CD1c-positive myeloid dendritic cell (primary cell): ENCODE results near the gene ZNF594.
"Not testable (repeated sequence)": the region's sequence is repeated elsewhere in the genome, so short reads cannot be mapped to it uniquely, and the experiment has no call there.

Experiments
- DNase-seq: peaks from one replicate; pipeline ENCODE4 v3.0.0-alpha.2; 2016; ENCODE audit errors: extremely low spot score

ZNF594 gene

GRCh38 chr17:5201011-5201410, 9.3 kb upstream of the ZNF594 start:
- DNase-seq, result no peak

GRCh38 chr17:5200360-5200759, 8.7 kb upstream of the ZNF594 start:
- DNase-seq, result no peak

- no peak for DNase-seq
These were observed 6.8 kb upstream of the ZNF594 start for GRCh38 chr17:5198472-5198871.

- DNase-seq, result no peak
These were observed 2.7 kb upstream of the ZNF594 start for GRCh38 chr17:5194346-5194745.

- DNase-seq, result no peak
These were observed 7.4 kb downstream of the ZNF594 start for GRCh38 chr17:5184288-5184687.

GRCh38 chr17:5183410-5183793, 8.3 kb downstream of the ZNF594 start:
- DNase-seq, result no peak

- no peak for DNase-seq
These were observed 8.9 kb downstream of the ZNF594 start for GRCh38 chr17:5182597-5183409.

GRCh38 chr17:5181509-5182305, 10.0 kb downstream of the ZNF594 start:
- DNase-seq, result no peak

- no peak for DNase-seq
These were observed 12.7 kb downstream of the ZNF594 start for GRCh38 chr17:5179003-5179402.

GRCh38 chr17:5175027-5175426, 16.6 kb downstream of the ZNF594 start:
- DNase-seq, result not testable (repeated sequence)

- peak; percentile 53 for DNase-seq
These were observed 25.7 kb downstream of the ZNF594 start for GRCh38 chr17:5165791-5166564.

- peak; percentile 51 for DNase-seq
These were observed 27.2 kb downstream of the ZNF594 start for GRCh38 chr17:5164436-5164835.

- peak; percentile 5 for DNase-seq
These were observed 29.9 kb downstream of the ZNF594 start for GRCh38 chr17:5161793-5162192.

GRCh38 chr17:5160702-5161101, 31.0 kb downstream of the ZNF594 start:
- not testable (repeated sequence) for DNase-seq

- DNase-seq, result not testable (repeated sequence)
These were observed 45.5 kb downstream of the ZNF594 start for GRCh38 chr17:5146122-5146521.

GRCh38 chr17:5142877-5143276, 48.8 kb downstream of the ZNF594 start:
- DNase-seq, result not testable (repeated sequence)

- DNase-seq, result no peak
These were observed 52.3 kb downstream of the ZNF594 start for GRCh38 chr17:5139458-5139732.

GRCh38 chr17:5138616-5139457, 52.8 kb downstream of the ZNF594 start:
- no peak for DNase-seq

GRCh38 chr17:5138198-5138544, 53.5 kb downstream of the ZNF594 start:
- DNase-seq, result not testable (repeated sequence)

GRCh38 chr17:5137511-5138197, 54.0 kb downstream of the ZNF594 start:
- DNase-seq, result not testable (repeated sequence)
